Measurements from ENCODE around the gene SEMA6B.
A peak's percentile ranks its signal among the peaks of the same experiment; 100 is the strongest.

Gene SEMA6B

GRCh38 chr19:4539693-4540581 is 19.5 kb downstream of the SEMA6B start, which contains the start of gene LRG1:
Gene LRG1, minus strand, starts transcription at chr19:4540036. Its CDS starts 23 bp downstream, at chr19:4540013.
- FAIRE-seq (peak; percentile 68), DNase-seq (ENCODE audit: insufficient read length, low spot score) (no peak)
- TF ChIP-seq POU2F2 (IDR thresholded peaks at IDR 0.05; ENCODE audit: low read depth, low read length) = no peak
- no peak for TF ChIP-seq PAX5 (IDR thresholded peaks at IDR 0.05; ENCODE audit: insufficient read depth, low read length, severe bottlenecking)
- TF ChIP-seq TAF1 (IDR thresholded peaks at IDR 0.05; ENCODE audit: low read depth, low read length) = no peak
- no peak for TF ChIP-seq POLR2AphosphoS5 (IDR thresholded peaks at IDR 0.05; ENCODE audit: low read depth, low read length)
- no peak for TF ChIP-seq SPI1 (IDR thresholded peaks at IDR 0.05; ENCODE audit: low read depth, low read length)
- no peak for TF ChIP-seq POLR2A (IDR thresholded peaks at IDR 0.05; ENCODE audit: low read depth, low read length)

- FAIRE-seq (no peak), DNase-seq (ENCODE audit: insufficient read length, low spot score) (no peak)
These were observed 20.3 kb downstream of the SEMA6B start for GRCh38 chr19:4539169-4539692.

GRCh38 chr19:4538601-4538954 is 20.9 kb downstream of the SEMA6B start:
- FAIRE-seq = no peak
- TF ChIP-seq POU2F2 (IDR thresholded peaks at IDR 0.05; ENCODE audit: low read depth, low read length) (no peak), SPI1 (IDR thresholded peaks at IDR 0.05; ENCODE audit: low read depth, low read length) (no peak), POLR2AphosphoS5 (IDR thresholded peaks at IDR 0.05; ENCODE audit: low read depth, low read length) (no peak), TAF1 (IDR thresholded peaks at IDR 0.05; ENCODE audit: low read depth, low read length) (no peak), PAX5 (IDR thresholded peaks at IDR 0.05; ENCODE audit: insufficient read depth, low read length, severe bottlenecking) (no peak), POLR2A (IDR thresholded peaks at IDR 0.05; ENCODE audit: low read depth, low read length) (no peak)
- no peak for DNase-seq (ENCODE audit: insufficient read length, low spot score)

More at GRCh38 chr19:4539169-4539692, 20.3 kb downstream of the SEMA6B start:
- TF ChIP-seq TAF1 (IDR thresholded peaks at IDR 0.05; ENCODE audit: low read depth, low read length) (no peak), PAX5 (IDR thresholded peaks at IDR 0.05; ENCODE audit: insufficient read depth, low read length, severe bottlenecking) (no peak), POU2F2 (IDR thresholded peaks at IDR 0.05; ENCODE audit: low read depth, low read length) (no peak), SPI1 (IDR thresholded peaks at IDR 0.05; ENCODE audit: low read depth, low read length) (no peak), POLR2A (IDR thresholded peaks at IDR 0.05; ENCODE audit: low read depth, low read length) (no peak), POLR2AphosphoS5 (IDR thresholded peaks at IDR 0.05; ENCODE audit: low read depth, low read length) (no peak)

- no peak for FAIRE-seq
- DNase-seq (ENCODE audit: insufficient read length, low spot score) = no peak
- TF ChIP-seq POLR2A (IDR thresholded peaks at IDR 0.05; ENCODE audit: low read depth, low read length) = no peak
- TF ChIP-seq PAX5 (IDR thresholded peaks at IDR 0.05; ENCODE audit: insufficient read depth, low read length, severe bottlenecking) = no peak
- no peak for TF ChIP-seq POLR2AphosphoS5 (IDR thresholded peaks at IDR 0.05; ENCODE audit: low read depth, low read length)
- no peak for TF ChIP-seq SPI1 (IDR thresholded peaks at IDR 0.05; ENCODE audit: low read depth, low read length)
- TF ChIP-seq TAF1 (IDR thresholded peaks at IDR 0.05; ENCODE audit: low read depth, low read length) = no peak
- no peak for TF ChIP-seq POU2F2 (IDR thresholded peaks at IDR 0.05; ENCODE audit: low read depth, low read length)
These were observed 21.4 kb downstream of the SEMA6B start for GRCh38 chr19:4537953-4538600.

GRCh38 chr19:4536798-4537197 is 22.7 kb downstream of the SEMA6B start:
- DNase-seq (ENCODE audit: insufficient read length, low spot score) (no peak), FAIRE-seq (no peak)
- TF ChIP-seq PAX5 (IDR thresholded peaks at IDR 0.05; ENCODE audit: insufficient read depth, low read length, severe bottlenecking) = no peak

GRCh38 chr19:4534836-4535658 is 24.4 kb downstream of the SEMA6B start, which contains the start of gene PLIN5:
Gene PLIN5, minus strand, starts transcription at chr19:4535224. Its CDS starts 1,150 bp downstream, at chr19:4534074.
- DNase-seq (ENCODE audit: insufficient read length, low spot score) (peak; percentile 64), FAIRE-seq (no peak)
- TF ChIP-seq POU2F2 (IDR thresholded peaks at IDR 0.05; ENCODE audit: low read depth, low read length) = no peak
- TF ChIP-seq POLR2AphosphoS5 (IDR thresholded peaks at IDR 0.05; ENCODE audit: low read depth, low read length) = no peak
- no peak for TF ChIP-seq POLR2A (IDR thresholded peaks at IDR 0.05; ENCODE audit: low read depth, low read length)
- TF ChIP-seq SPI1 (IDR thresholded peaks at IDR 0.05; ENCODE audit: low read depth, low read length) = no peak
- TF ChIP-seq PAX5 (IDR thresholded peaks at IDR 0.05; ENCODE audit: insufficient read depth, low read length, severe bottlenecking) = no peak
- no peak for TF ChIP-seq TAF1 (IDR thresholded peaks at IDR 0.05; ENCODE audit: low read depth, low read length)

- no peak for TF ChIP-seq SPI1 (IDR thresholded peaks at IDR 0.05; ENCODE audit: low read depth, low read length)
- TF ChIP-seq POLR2AphosphoS5 (IDR thresholded peaks at IDR 0.05; ENCODE audit: low read depth, low read length) = no peak
- TF ChIP-seq PAX5 (IDR thresholded peaks at IDR 0.05; ENCODE audit: insufficient read depth, low read length, severe bottlenecking) = no peak
- no peak for TF ChIP-seq POLR2A (IDR thresholded peaks at IDR 0.05; ENCODE audit: low read depth, low read length)
- no peak for TF ChIP-seq POU2F2 (IDR thresholded peaks at IDR 0.05; ENCODE audit: low read depth, low read length)
- no peak for TF ChIP-seq TAF1 (IDR thresholded peaks at IDR 0.05; ENCODE audit: low read depth, low read length)
- no peak for FAIRE-seq
- no peak for DNase-seq (ENCODE audit: insufficient read length, low spot score)
These were observed 25.6 kb downstream of the SEMA6B start for GRCh38 chr19:4533835-4534424.

- no peak for FAIRE-seq
- TF ChIP-seq TAF1 (IDR thresholded peaks at IDR 0.05; ENCODE audit: low read depth, low read length) = no peak
- TF ChIP-seq SPI1 (IDR thresholded peaks at IDR 0.05; ENCODE audit: low read depth, low read length) = no peak
- TF ChIP-seq PAX5 (IDR thresholded peaks at IDR 0.05; ENCODE audit: insufficient read depth, low read length, severe bottlenecking) = no peak
- no peak for TF ChIP-seq POLR2A (IDR thresholded peaks at IDR 0.05; ENCODE audit: low read depth, low read length)
- TF ChIP-seq POLR2AphosphoS5 (IDR thresholded peaks at IDR 0.05; ENCODE audit: low read depth, low read length) = no peak
- no peak for TF ChIP-seq POU2F2 (IDR thresholded peaks at IDR 0.05; ENCODE audit: low read depth, low read length)
These were observed 26.1 kb downstream of the SEMA6B start for GRCh38 chr19:4533334-4533733.

More at GRCh38 chr19:4533334-4533733, 26.1 kb downstream of the SEMA6B start:
- no peak for DNase-seq (ENCODE audit: insufficient read length, low spot score)
